ENCODE measurements around the gene IRF1. TPM values are rescaled to one million over a fixed set of nuclear protein-coding genes. Genes with fewer than 3 reads are reported as not detected.
A peak's percentile ranks its signal among the peaks of the same experiment; 100 is the strongest.

IRF1 gene
- total RNA-seq, 2 experiments from 2014 or later, result 1,212 to 1,234 TPM

DNA sequence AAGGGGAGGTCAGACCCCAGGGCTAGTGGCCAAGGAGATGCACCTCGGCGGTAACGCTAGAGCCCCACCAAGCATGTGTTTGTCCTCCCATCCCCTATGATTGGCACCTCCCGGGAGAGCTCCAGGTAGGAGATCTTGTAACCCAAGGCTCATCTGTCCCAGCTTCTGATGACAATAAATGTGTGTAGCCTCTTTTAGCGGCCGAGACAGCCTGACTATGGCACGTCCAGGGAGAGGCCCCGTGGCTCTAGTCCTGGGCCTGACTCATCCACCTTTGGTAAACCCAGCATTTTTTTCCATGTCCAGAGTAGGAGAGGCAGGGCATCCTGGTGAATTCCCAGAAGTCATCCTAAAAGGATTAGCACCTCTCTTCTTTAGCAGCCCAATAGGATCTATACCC, 39.2 kb downstream of the IRF1 start:
- no peaks in the 10 kb centered on the region for H3K9me3 ChIP-seq (ENCODE audit: control insufficient read depth in 1 of 2, insufficient read depth in 1 of 2, low read length in 2 of 2)
- intact Hi-C loops (cut with DNase I, micrococcal nuclease), result no loop called here
- peaks cover 51% of the 10 kb centered on the region for H3K36me3 ChIP-seq (ENCODE audit: insufficient read depth, low read length)
- ChIA-PET CTCF (interaction anchor here (1.3 kb wide), 1 partner anchor 24 kb away, joined by 3 read pairs; no protein-coding TSS in a partner anchor), POLR2A (interaction anchor here (0.7 to 1.1 kb wide), 5 partner anchors 13 to 41 kb away, joined by 3 read pairs; no protein-coding TSS in a partner anchor)
- DNase-seq (no peak), ATAC-seq (ENCODE audit: poor library complexity) (no peak)
- Mint-ChIP-seq H3K27ac (peak overlapping the region; percentile 28), H3K4me1 (ENCODE audit: low read depth) (peaks cover 68% of the 10 kb centered on the region), H3K4me3 (no peak overlapping the region), H3K9me3 (peaks cover 2% of the 10 kb centered on the region), H3K27me3 (no peaks in the 10 kb centered on the region), H3K36me3 (ENCODE audit: low read depth) (peaks cover 78% of the 10 kb centered on the region)
- H3K27ac ChIP-seq (ENCODE audit: low read depth in 1 of 2, low read length in 2 of 2), result peak overlapping the region in 1 of 2 donors; percentile 8
- H3K27me3 ChIP-seq (ENCODE audit: control insufficient read depth in 1 of 2, insufficient read depth in 2 of 2, low read length in 2 of 2), result no peaks in the 10 kb centered on the region
- H3K4me1 ChIP-seq (ENCODE audit: insufficient read depth, low read length), result peaks cover 68% of the 10 kb centered on the region
- no peak overlapping the region for H3K4me3 ChIP-seq (ENCODE audit: low read length)
- TF ChIP-seq, protein P1, sequence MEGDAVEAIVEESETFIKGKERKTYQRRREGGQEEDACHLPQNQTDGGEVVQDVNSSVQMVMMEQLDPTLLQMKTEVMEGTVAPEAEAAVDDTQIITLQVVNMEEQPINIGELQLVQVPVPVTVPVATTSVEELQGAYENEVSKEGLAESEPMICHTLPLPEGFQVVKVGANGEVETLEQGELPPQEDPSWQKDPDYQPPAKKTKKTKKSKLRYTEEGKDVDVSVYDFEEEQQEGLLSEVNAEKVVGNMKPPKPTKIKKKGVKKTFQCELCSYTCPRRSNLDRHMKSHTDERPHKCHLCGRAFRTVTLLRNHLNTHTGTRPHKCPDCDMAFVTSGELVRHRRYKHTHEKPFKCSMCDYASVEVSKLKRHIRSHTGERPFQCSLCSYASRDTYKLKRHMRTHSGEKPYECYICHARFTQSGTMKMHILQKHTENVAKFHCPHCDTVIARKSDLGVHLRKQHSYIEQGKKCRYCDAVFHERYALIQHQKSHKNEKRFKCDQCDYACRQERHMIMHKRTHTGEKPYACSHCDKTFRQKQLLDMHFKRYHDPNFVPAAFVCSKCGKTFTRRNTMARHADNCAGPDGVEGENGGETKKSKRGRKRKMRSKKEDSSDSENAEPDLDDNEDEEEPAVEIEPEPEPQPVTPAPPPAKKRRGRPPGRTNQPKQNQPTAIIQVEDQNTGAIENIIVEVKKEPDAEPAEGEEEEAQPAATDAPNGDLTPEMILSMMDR (IDR thresholded peaks at IDR 0.05), result no peak

DNA sequence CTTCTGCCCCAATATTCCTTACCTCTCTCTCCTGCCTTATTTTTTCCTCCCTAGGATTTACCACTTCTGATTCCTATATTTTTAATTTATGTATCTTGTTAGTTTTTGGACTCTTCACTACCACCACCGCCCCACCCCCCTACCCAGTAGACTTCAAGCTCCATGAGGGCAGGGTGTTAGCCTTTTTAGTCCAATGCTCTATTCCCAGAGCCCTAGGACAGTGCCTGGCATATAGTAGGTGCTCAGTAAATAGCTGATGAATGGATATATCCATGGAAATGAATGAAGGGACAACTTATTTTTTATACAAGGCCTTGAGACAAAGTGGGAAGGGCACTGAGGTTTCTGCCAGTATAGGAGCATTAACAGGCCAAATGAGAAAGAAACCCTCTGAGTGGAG, 41.5 kb downstream of the IRF1 start:
- DNase-seq (no peak), ATAC-seq (ENCODE audit: poor library complexity) (no peak)
- Mint-ChIP-seq H3K27ac (no peak overlapping the region), H3K27me3 (no peaks in the 10 kb centered on the region), H3K4me1 (ENCODE audit: low read depth) (peaks cover 63% of the 10 kb centered on the region), H3K36me3 (ENCODE audit: low read depth) (peaks cover 74% of the 10 kb centered on the region), H3K4me3 (no peak overlapping the region), H3K9me3 (peaks cover 2% of the 10 kb centered on the region)
- Histone ChIP-seq H3K4me3 (ENCODE audit: low read length) (no peak overlapping the region), H3K4me1 (ENCODE audit: insufficient read depth, low read length) (peaks cover 65% of the 10 kb centered on the region), H3K36me3 (ENCODE audit: insufficient read depth, low read length) (peaks cover 70% of the 10 kb centered on the region), H3K27ac (ENCODE audit: low read depth in 1 of 2, low read length in 2 of 2) (no peak overlapping the region), H3K9me3 (ENCODE audit: control insufficient read depth in 1 of 2, insufficient read depth in 1 of 2, low read length in 2 of 2) (no peaks in the 10 kb centered on the region), H3K27me3 (ENCODE audit: control insufficient read depth in 1 of 2, insufficient read depth in 2 of 2, low read length in 2 of 2) (no peaks in the 10 kb centered on the region)
- ChIA-PET POLR2A (interaction anchor here (0.8 to 3.0 kb wide), 4 partner anchors 9 to 41 kb away, joined by 3 to 40 read pairs (median 4); partner anchors contain the start of gene IRF1), CTCF (interaction anchor here (1.6 kb wide), 1 partner anchor 12 kb away, joined by 4 read pairs; no protein-coding TSS in a partner anchor)
- intact Hi-C loops (cut with DNase I, micrococcal nuclease), result no loop called here
- TF ChIP-seq, protein P1 (IDR thresholded peaks at IDR 0.05), result no peak

DNA sequence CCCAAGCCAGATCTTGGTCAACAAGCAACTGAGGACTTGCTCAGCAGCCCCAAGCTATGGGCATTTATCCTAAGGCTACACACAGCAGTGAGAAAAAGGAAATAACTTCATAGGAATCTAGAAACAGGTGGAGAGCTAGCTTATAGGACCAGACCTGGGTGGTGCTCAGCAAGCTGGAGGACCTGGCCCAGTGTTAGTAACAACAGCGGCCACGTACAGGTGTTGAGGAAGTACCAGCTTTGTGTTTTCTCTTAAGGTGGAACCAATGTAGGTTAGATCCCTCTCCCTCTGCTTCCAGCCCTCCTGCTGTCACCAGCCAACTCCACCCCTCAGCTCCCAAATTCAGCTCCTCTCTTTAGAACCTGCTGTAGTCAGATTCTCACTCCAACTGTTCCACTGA, 43.4 kb downstream of the IRF1 start:
- intact Hi-C loops (cut with DNase I, micrococcal nuclease), result no loop called here
- peaks cover 63% of the 10 kb centered on the region for H3K4me1 Mint-ChIP-seq (ENCODE audit: low read depth)
- DNase-seq, result peak in 1 of 14 experiments; percentile 30
- H3K4me3 Mint-ChIP-seq, result peak overlapping the region; percentile 47
- Histone ChIP-seq H3K4me1 (ENCODE audit: insufficient read depth, low read length) (peaks cover 70% of the 10 kb centered on the region), H3K27ac (ENCODE audit: low read depth in 1 of 2, low read length in 2 of 2) (peak overlapping the region in 1 of 2 donors; percentile 23), H3K9me3 (ENCODE audit: control insufficient read depth in 1 of 2, insufficient read depth in 1 of 2, low read length in 2 of 2) (no peaks in the 10 kb centered on the region), H3K27me3 (ENCODE audit: control insufficient read depth in 1 of 2, insufficient read depth in 2 of 2, low read length in 2 of 2) (no peaks in the 10 kb centered on the region), H3K4me3 (ENCODE audit: low read length) (peak overlapping the region; percentile 19), H3K36me3 (ENCODE audit: insufficient read depth, low read length) (peaks cover 77% of the 10 kb centered on the region)
- no peaks in the 10 kb centered on the region for H3K27me3 Mint-ChIP-seq
- ChIA-PET CTCF (interaction anchor here (1.6 to 1.7 kb wide), 2 partner anchors 21 to 44 kb away, joined by 5 to 10 read pairs; partner anchors contain the start of gene IRF1), POLR2A (interaction anchor here (0.7 to 3.6 kb wide), 17 partner anchors 8 to 1654 kb away, joined by 3 to 40 read pairs (median 7); partner anchors contain the start of gene IRF1)
- ATAC-seq (ENCODE audit: poor library complexity), result peak; percentile 52
- H3K36me3 Mint-ChIP-seq (ENCODE audit: low read depth), result peaks cover 67% of the 10 kb centered on the region
- TF ChIP-seq, protein P1 (IDR thresholded peaks at IDR 0.05), result no peak
- peak overlapping the region; percentile 82 for H3K27ac Mint-ChIP-seq
- no peaks in the 10 kb centered on the region for H3K9me3 Mint-ChIP-seq

Measured in CD4-positive, alpha-beta T cell (primary cell).